Neural cell (in vitro differentiated cells): ENCODE results near the gene SBK1. TPM values are rescaled to one million over a fixed set of nuclear protein-coding genes. Genes with fewer than 3 reads are reported as not detected.
"Not testable (repeated sequence)": the region's sequence is repeated elsewhere in the genome, so short reads cannot be mapped to it uniquely, and the experiment has no call there.

ENCODE experiments used
- H2AFZ ChIP-seq: fragments of 200-600, 300-800 bp; sonication (generic), shearing (Covaris generic); 2 replicates; pipeline ENCODE4 v1.6.0; 2014; ENCODE audit warnings: low read depth, mild to moderate bottlenecking, antibody characterized with exemption, low read length, moderate library complexity
- H3F3A ChIP-seq: fragments of 200-600 bp; shearing (Covaris generic); 2 replicates; pipeline ENCODE4 v1.6.1; 2016; ENCODE audit warnings: mild to moderate bottlenecking, moderate library complexity, mixed read lengths, antibody characterized with exemption, low read length; ENCODE audit not compliant: insufficient read depth, poor library complexity, severe bottlenecking
- H3K27ac ChIP-seq: fragments of 200-600, 300-800 bp; sonication (generic), shearing (Covaris generic); 2 replicates; pipeline ENCODE4 v1.5.1; 2014; ENCODE audit warnings: mild to moderate bottlenecking, low read length, moderate library complexity
- H3K27me3 ChIP-seq: fragments of 300-800, 200-600 bp; sonication (generic), shearing (Covaris generic); 2 replicates; pipeline ENCODE4 v1.6.0; 2014; ENCODE audit warnings: mild to moderate bottlenecking, low read depth, low read length, moderate library complexity; ENCODE audit not compliant: insufficient read depth
- H3K36me3 ChIP-seq: fragments of 300-800, 200-600 bp; sonication (generic), shearing (Covaris generic); 2 replicates; pipeline ENCODE4 v1.5.1; 2014; ENCODE audit warnings: mild to moderate bottlenecking, antibody characterized with exemption, low read length, moderate library complexity; ENCODE audit not compliant: insufficient read depth
- H3K4me2 ChIP-seq: fragments of 300-800, 200-600 bp; sonication (generic), shearing (Covaris generic); 2 replicates; pipeline ENCODE4 v1.6.0; 2014; ENCODE audit warnings: mild to moderate bottlenecking, low read length
- H3K4me3 ChIP-seq: fragments of 300-800, 200-600 bp; sonication (generic), shearing (Covaris generic); 2 replicates; pipeline ENCODE4 v1.5.1; 2014; ENCODE audit warnings: mild to moderate bottlenecking, low read length, moderate library complexity
- H3K79me2 ChIP-seq: fragments of 200-600 bp; shearing (Covaris generic); replicated peaks from 2 replicates; pipeline ENCODE4 v1.6.0; 2014; ENCODE audit warnings: mild to moderate bottlenecking, low read length, moderate library complexity; ENCODE audit not compliant: insufficient read depth
- H3K9ac ChIP-seq: fragments of 300-800, 200-600 bp; sonication (generic), shearing (Covaris generic); 2 replicates; pipeline ENCODE4 v1.6.1; 2016; ENCODE audit warnings: mild to moderate bottlenecking, low read length, mixed read lengths
- H3K9me2 ChIP-seq: fragments of 200-600 bp; shearing (Covaris generic); 2 replicates; pipeline ENCODE4 v1.6.1; 2016; ENCODE audit warnings: mild to moderate bottlenecking, low read length, mixed read lengths; ENCODE audit not compliant: insufficient read depth
- H3K9me3 ChIP-seq: fragments of 200-600, 300-800 bp; sonication (generic), shearing (Covaris generic); 2 replicates; pipeline ENCODE4 v1.6.1; 2016; ENCODE audit warnings: mild to moderate bottlenecking, mixed run types, low read length, moderate library complexity, mixed read lengths
- H4K20me1 ChIP-seq: fragments of 200-600 bp; shearing (Covaris generic); 2 replicates; pipeline ENCODE4 v1.6.1; 2016; ENCODE audit warnings: mild to moderate bottlenecking, mixed run types; ENCODE audit not compliant: insufficient read depth
- CTCF ChIP-seq: fragments of 450-650 bp; IDR thresholded peaks from 2 replicates; pipeline ENCODE4 v1.5.1; 2014; ENCODE audit warnings: antibody characterized with exemption, mild to moderate bottlenecking, moderate library complexity; ENCODE audit not compliant: poor library complexity, severe bottlenecking
- EP300 ChIP-seq: fragments of 450-650 bp; conservative IDR thresholded peaks from 2 replicates; pipeline ENCODE4 v1.6.1; 2014; ENCODE audit warnings: antibody characterized with exemption, mild to moderate bottlenecking, moderate library complexity; ENCODE audit not compliant: poor library complexity, severe bottlenecking
- MXI1 ChIP-seq: fragments of 450-650 bp; conservative IDR thresholded peaks from 2 replicates; pipeline ENCODE4 v1.6.1; 2014; ENCODE audit warnings: antibody characterized with exemption, mild to moderate bottlenecking; ENCODE audit not compliant: poor library complexity, severe bottlenecking
- POLR2AphosphoS5 ChIP-seq: IDR thresholded peaks from 2 replicates; pipeline ENCODE4 v1.6.1; 2012
- RAD21 ChIP-seq: fragments of 450-650 bp; conservative IDR thresholded peaks from 2 replicates; pipeline ENCODE4 v1.6.1; 2014; ENCODE audit warnings: antibody characterized with exemption, mild to moderate bottlenecking, moderate library complexity
- REST ChIP-seq: IDR thresholded peaks from 2 replicates; pipeline ENCODE4 v1.6.1; 2012; ENCODE audit warnings: borderline replicate concordance
- TAF1 ChIP-seq: IDR thresholded peaks from 2 replicates; pipeline ENCODE4 v1.6.1; 2012; ENCODE audit warnings: low read depth
- polyA minus RNA-seq: library from RNA; depleted of rRNA, polyadenylated mRNA; stranded (reverse); fragments of >200 nt; gene quantifications from 2 replicates; pipeline ENCODE4 v1.2.3, GENCODE V29; 2014
- polyA plus RNA-seq: library from polyadenylated mRNA; depleted of rRNA; stranded (reverse); fragments of >200 nt; gene quantifications from 2 replicates; pipeline ENCODE4 v1.2.3, GENCODE V29; 2014

SBK1 gene
- 18.2 and 27.4 TPM in 2 replicates for polyA plus RNA-seq
- polyA minus RNA-seq, result 65.5 and 69.1 TPM in 2 replicates

- peak within 1 kb of the TSS; percentile 81 for H3K4me3 ChIP-seq
- H3K9me3 ChIP-seq, result no peaks in the 10 kb centered on the region
- H3K36me3 ChIP-seq, result peaks cover 12% of the 10 kb centered on the region
- peak within 1 kb of the TSS; percentile 62 for H2AFZ ChIP-seq
- no peaks in the 10 kb centered on the region for H3F3A ChIP-seq
- no peaks in the 10 kb centered on the region for H3K9me2 ChIP-seq
- peaks cover 20% of the 10 kb centered on the region for H4K20me1 ChIP-seq
- no peaks in the 10 kb centered on the region for H3K27me3 ChIP-seq
- H3K79me2 ChIP-seq, result peaks cover 48% of the 10 kb centered on the region
- H3K4me2 ChIP-seq, result peak within 1 kb of the TSS; percentile 26
- peak; percentile 75 for TF ChIP-seq POLR2AphosphoS5
- TF ChIP-seq TAF1, result peak; percentile 70
- TF ChIP-seq RAD21, result no peak
- TF ChIP-seq REST, result peak; percentile 81
- no peak for TF ChIP-seq EP300
- TF ChIP-seq CTCF, result no peak
- TF ChIP-seq MXI1, result peak; percentile 57
- H3K9ac ChIP-seq, result peak within 1 kb of the TSS; percentile 100
- H3K27ac ChIP-seq, result peak within 1 kb of the TSS; percentile 98
These were observed at the start of gene SBK1 for GRCh38 chr16:28291651-28292626. SBK1 (plus strand) TSS chr16:28292525; CDS start chr16:28317392, 24,867 bp downstream.

GRCh38 chr16:28249483-28249882 is 42.8 kb upstream of the SBK1 start:
- H2AFZ ChIP-seq, H3K9me3 ChIP-seq, H3F3A ChIP-seq, H3K4me2 ChIP-seq, H3K27me3 ChIP-seq, H4K20me1 ChIP-seq, H3K9ac ChIP-seq, H3K9me2 ChIP-seq, H3K79me2 ChIP-seq, H3K36me3 ChIP-seq, H3K4me3 ChIP-seq, H3K27ac ChIP-seq: not testable (repeated sequence)

GRCh38 chr16:28250999-28251398 is 41.3 kb upstream of the SBK1 start:
- Histone ChIP-seq H3K9me3 (no peaks in the 10 kb centered on the region), H3K9me2 (no peaks in the 10 kb centered on the region), H3K36me3 (no peaks in the 10 kb centered on the region), H3K4me3 (no peak overlapping the region), H2AFZ (no peak overlapping the region), H3K27ac (no peak overlapping the region), H3K79me2 (no peaks in the 10 kb centered on the region), H3K4me2 (no peak overlapping the region), H3K9ac (no peak overlapping the region), H4K20me1 (no peaks in the 10 kb centered on the region), H3K27me3 (no peaks in the 10 kb centered on the region), H3F3A (no peaks in the 10 kb centered on the region)
- no peak for TF ChIP-seq RAD21
- no peak for TF ChIP-seq EP300
- TF ChIP-seq CTCF, result no peak
- TF ChIP-seq POLR2AphosphoS5, result no peak
- no peak for TF ChIP-seq MXI1
